ENCODE measurements around the gene TTC6.

Gene TTC6

GRCh38 chr14:37585971-37586796 is 9.2 kb upstream of the TTC6 start:
- no peak for DNase-seq (ENCODE audit: low read depth in 2 of 2)

DNA sequence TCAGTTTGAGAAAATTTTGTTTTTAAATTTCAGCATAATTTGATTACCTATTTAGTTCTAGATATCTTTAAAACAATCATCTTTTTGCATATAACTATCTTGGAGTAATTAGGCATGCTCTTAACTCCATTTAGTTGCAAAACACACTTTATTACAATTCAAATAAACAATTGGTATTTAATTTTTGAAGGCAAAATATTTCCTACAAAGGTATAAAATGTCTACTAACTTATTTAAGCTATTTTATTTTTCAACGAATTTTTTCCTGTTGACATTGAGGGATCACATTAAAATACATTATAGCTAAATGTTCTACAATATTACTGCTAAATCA is 8.7 kb upstream of the TTC6 start:
- no peak for DNase-seq (ENCODE audit: low read depth in 2 of 2)

- DNase-seq (ENCODE audit: low read depth in 2 of 2): no peak
Observed at GRCh38 chr14:37587131-37587803, 8.2 kb upstream of the TTC6 start.

- DNase-seq (ENCODE audit: low read depth in 2 of 2): no peak
Observed at GRCh38 chr14:37587881-37588666, 7.4 kb upstream of the TTC6 start.

- DNase-seq (ENCODE audit: low read depth in 2 of 2): no peak
Observed at GRCh38 chr14:37588667-37588955, 6.8 kb upstream of the TTC6 start.

- no peak for DNase-seq (ENCODE audit: low read depth in 2 of 2)
Observed at GRCh38 chr14:37588956-37589714, 6.3 kb upstream of the TTC6 start.

DNA sequence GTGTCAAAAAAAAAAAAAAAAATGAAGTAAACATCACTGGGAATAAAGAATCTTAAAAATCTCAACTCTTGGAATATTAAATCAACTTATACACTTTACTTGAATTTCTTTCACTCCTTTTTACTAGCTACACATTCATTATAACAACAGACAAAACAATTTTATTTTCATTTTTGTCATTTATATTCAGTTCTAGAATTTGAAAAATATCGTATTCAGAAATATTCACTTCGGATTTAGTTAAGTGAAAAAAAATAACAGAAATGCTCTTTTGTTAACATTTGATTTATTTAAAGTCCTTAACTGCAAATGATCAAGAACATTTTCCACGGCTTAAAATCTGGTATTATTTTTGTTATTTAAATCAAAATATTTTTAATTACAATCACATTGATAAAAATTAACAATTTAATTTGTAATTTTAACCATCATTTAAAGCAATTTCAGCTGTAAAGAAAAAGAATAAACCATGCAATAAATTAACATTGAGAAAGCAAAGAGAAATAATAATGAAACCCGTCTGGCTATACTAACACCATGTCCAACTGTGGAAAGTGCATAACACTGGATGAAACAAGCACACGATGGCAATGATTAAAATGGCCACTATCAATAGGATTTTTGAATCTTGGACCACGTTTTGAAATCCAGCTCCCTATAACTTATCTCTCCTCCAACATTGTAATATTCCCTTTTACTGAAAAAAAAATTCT is 5.6 kb upstream of the TTC6 start:
- DNase-seq (ENCODE audit: low read depth in 2 of 2): no peak

- DNase-seq (ENCODE audit: low read depth in 2 of 2): no peak
Observed at GRCh38 chr14:37590428-37591139, 4.8 kb upstream of the TTC6 start.

GRCh38 chr14:37591311-37591940 is 4.0 kb upstream of the TTC6 start:
- no peak for DNase-seq (ENCODE audit: low read depth in 2 of 2)

DNA sequence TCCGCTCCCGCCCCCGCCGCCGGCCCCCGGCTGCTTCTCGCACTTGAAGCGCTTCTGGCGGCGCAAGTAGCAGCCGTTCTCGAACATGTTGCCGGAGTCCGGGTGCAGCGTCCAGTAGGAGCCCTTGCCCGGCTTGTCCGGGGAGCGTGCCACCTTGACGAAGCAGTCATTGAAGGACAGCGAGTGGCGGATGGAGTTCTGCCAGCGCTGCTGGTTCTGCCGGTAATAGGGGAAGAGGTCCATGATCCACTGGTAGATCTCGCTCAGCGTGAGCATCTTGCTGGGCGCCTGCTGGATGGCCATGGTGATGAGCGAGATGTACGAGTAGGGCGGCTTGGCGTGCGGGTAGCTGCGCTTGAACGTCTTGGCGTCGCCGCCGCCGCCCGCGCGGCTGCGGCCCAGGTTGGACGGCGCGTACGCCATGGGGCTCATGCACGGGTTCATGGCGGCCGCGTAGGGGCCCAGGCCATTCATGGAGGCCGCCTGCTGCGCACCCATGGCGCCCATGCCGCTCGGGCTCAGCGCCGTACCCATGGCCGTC is 3.4 kb upstream of the TTC6 start:
- no peak for DNase-seq (ENCODE audit: low read depth in 2 of 2)

GRCh38 chr14:37592482-37593408 is 2.7 kb upstream of the TTC6 start:
- DNase-seq (ENCODE audit: low read depth in 2 of 2): no peak

DNA sequence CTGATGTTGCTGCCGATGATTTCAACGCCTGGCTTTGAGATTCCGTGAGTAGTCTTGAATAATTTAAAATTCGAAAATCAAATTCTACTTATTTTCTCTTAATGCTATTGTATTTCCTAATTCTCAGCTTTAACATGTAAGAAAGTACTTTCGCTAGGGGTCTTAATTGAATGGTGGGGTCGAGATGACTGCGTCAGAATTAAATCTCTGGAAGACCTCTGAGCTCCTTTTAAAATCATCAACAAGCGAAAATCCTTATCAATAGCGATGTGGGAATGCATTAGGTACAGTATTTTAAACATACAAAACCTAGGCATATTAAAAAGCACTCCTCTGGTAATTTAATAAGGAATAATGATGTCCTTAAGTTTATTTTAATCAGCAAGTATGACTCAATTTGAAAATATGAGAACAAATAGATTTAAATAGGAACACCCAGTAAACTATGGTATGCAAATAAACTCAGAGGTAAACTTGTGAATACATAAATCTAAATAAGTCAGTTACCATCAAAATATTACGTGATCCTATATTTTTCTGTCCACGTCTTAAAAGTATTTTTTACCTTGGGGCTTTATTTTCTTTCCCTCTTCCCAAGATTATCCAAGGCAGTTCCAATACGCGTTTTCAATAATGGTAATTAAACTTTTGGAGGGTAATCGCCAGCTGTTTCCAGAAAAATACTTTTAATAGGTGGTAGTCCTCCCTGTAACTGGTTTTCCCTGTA is 1.8 kb upstream of the TTC6 start:
- no peak for DNase-seq (ENCODE audit: low read depth in 2 of 2)

- no peak for DNase-seq (ENCODE audit: low read depth in 2 of 2)
Observed at GRCh38 chr14:37594238-37594970, 1.0 kb upstream of the TTC6 start.

GRCh38 chr14:37595809-37596621 is 586 bp downstream of the TTC6 start:
- DNase-seq (ENCODE audit: low read depth in 2 of 2): peak in 1 of 2 donors; percentile 46

DNA sequence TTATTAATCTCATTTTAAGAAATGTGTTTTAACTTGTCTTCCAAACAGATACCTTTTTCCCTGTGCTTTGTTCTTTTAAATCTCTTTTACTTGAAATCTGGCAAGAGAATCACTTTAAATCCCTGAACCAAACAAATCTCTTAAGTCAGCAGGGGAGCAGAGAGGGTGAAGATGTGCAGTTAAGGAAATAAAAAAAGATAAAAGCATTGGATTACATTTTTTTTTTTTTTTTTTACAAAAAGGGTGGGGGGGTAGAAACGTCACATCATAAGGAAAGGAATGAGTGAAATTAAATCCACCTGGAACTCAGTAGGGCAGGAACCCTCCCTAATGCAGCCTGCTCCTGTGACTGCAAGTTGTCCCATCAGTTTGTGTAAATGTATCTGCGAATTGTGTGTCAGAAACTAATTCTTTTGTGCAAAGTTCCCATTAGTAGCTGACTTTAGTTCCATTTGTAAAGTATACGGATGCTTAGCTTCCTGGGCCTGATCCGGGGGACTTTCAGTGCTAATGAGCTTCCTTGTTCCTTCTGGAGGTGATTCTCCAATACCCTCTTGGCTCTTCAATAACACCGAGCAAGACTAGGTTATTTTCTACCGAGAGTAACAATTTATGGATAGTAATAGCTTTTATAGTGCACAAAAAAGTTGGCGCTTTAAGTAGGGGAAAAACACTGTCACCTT is 1.5 kb downstream of the TTC6 start:
- DNase-seq (ENCODE audit: low read depth in 2 of 2): no peak

DNA sequence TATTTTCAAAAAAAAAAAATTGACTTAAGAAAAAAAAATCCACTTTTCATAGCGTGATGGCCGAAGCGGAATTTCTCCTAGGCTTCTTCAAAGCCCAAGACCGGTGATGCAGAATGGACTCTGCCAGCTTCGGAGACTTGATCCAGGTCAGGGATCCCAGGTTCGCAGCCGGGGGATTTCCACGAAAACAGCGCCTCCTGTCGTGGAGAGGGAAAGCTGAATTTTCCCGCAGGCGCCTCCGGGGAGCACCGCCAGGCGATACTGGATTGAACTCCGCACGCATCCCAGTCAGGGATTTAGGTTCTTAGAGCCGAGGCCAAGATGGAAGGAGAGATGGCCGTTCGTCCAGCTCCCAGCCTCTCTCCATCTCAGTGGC is 2.1 kb downstream of the TTC6 start:
- no peak for DNase-seq (ENCODE audit: low read depth in 2 of 2)
